Measurements from ENCODE around the gene LSM10. TPM values are rescaled to one million over a fixed set of nuclear protein-coding genes. Genes with fewer than 3 reads are reported as not detected.

Gene LSM10
- total and polyA plus RNA-seq, 9 of the 15 experiments (the other 6 are each of a cell fraction or from before 2014, with no cell fraction given): 13.2 to 146 (median 68.9) TPM

DNA sequence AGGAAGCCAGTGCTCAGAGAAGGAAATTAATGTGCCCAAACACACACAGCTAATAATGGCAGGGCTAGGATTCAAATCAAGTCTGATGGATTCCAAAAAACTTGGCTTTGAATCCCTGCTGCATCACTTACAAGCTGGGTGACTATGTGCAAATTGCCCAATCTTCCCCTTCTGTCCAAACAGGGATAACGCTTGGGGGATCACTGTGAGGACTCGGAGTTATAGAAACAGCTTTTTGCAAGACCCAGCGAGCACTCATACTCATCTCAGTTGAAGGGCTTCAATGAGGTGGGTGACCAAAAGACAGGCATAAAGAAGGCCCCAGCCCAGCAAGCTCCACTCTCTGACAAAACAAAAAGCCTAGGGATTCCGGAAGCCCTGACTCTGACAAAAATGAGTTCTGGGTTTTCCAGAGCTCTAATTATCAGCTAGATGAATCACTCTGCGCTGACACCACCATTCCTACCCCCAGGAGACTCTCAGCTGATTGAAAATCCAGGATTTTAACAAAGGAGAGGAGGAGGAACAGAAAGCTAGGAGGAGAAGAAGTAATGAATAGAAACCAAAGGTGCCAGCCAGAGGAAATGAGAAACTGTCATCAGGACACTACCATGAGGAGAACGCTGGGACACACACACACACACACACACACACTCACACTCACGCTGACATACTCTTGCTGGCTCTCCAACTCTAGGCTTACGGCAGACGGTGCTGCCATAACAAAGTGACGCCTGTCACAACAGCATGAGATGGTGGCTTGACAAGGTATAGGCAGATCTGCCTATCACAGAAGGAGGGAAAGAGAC lies 10.4 kb downstream of the LSM10 start (continued):
- TF ChIP-seq, protein P1, sequence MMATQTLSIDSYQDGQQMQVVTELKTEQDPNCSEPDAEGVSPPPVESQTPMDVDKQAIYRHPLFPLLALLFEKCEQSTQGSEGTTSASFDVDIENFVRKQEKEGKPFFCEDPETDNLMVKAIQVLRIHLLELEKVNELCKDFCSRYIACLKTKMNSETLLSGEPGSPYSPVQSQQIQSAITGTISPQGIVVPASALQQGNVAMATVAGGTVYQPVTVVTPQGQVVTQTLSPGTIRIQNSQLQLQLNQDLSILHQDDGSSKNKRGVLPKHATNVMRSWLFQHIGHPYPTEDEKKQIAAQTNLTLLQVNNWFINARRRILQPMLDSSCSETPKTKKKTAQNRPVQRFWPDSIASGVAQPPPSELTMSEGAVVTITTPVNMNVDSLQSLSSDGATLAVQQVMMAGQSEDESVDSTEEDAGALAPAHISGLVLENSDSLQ (IDR thresholded peaks at IDR 0.05): peak; percentile 71
- TF ChIP-seq, protein P2, sequence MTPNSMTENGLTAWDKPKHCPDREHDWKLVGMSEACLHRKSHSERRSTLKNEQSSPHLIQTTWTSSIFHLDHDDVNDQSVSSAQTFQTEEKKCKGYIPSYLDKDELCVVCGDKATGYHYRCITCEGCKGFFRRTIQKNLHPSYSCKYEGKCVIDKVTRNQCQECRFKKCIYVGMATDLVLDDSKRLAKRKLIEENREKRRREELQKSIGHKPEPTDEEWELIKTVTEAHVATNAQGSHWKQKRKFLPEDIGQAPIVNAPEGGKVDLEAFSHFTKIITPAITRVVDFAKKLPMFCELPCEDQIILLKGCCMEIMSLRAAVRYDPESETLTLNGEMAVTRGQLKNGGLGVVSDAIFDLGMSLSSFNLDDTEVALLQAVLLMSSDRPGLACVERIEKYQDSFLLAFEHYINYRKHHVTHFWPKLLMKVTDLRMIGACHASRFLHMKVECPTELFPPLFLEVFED (CRISPR knock-in tag; conservative IDR thresholded peaks at IDR 0.05): peak; percentile 89; the same call in 1 of the 2 replicates
- TF ChIP-seq ZBTB17 (CRISPR knock-in tag; IDR thresholded peaks at IDR 0.05) (no peak), GATAD2B (IDR thresholded peaks at IDR 0.05; ENCODE audit: borderline replicate concordance) (no peak), NCOR1 (IDR thresholded peaks at IDR 0.05) (no peak), SREBF1 (IDR thresholded peaks at IDR 0.05; ENCODE audit: borderline replicate concordance, low read depth, low read length) (0 out of 2 replicates have a peak, but pooled peaks have one; percentile 24), CCAR2 (IDR thresholded peaks at IDR 0.05; ENCODE audit: low read depth, low read length) (no peak), ZZZ3 (IDR thresholded peaks at IDR 0.05) (no peak), CHD1 (IDR thresholded peaks at IDR 0.05; ENCODE audit: low read length) (no peak), DNMT1 (IDR thresholded peaks at IDR 0.05) (no peak), GTF2A2 (tag; IDR thresholded peaks at IDR 0.05) (peak; percentile 54), ZNF124 (CRISPR knock-in tag; IDR thresholded peaks at IDR 0.05) (no peak), ZNF165 (CRISPR knock-in tag; IDR thresholded peaks at IDR 0.05; ENCODE audit: borderline replicate concordance) (peak; percentile 13; the same call in 1 of the 2 replicates), ZFPM2 (CRISPR knock-in tag; IDR thresholded peaks at IDR 0.05) (no peak)
- TF ChIP-seq, protein P3, sequence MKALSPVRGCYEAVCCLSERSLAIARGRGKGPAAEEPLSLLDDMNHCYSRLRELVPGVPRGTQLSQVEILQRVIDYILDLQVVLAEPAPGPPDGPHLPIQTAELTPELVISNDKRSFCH (CRISPR knock-in tag; IDR thresholded peaks at IDR 0.05): no peak
- TF ChIP-seq, protein P3 (tag; IDR thresholded peaks at IDR 0.05): peak; percentile 70
- TF ChIP-seq, protein P4, sequence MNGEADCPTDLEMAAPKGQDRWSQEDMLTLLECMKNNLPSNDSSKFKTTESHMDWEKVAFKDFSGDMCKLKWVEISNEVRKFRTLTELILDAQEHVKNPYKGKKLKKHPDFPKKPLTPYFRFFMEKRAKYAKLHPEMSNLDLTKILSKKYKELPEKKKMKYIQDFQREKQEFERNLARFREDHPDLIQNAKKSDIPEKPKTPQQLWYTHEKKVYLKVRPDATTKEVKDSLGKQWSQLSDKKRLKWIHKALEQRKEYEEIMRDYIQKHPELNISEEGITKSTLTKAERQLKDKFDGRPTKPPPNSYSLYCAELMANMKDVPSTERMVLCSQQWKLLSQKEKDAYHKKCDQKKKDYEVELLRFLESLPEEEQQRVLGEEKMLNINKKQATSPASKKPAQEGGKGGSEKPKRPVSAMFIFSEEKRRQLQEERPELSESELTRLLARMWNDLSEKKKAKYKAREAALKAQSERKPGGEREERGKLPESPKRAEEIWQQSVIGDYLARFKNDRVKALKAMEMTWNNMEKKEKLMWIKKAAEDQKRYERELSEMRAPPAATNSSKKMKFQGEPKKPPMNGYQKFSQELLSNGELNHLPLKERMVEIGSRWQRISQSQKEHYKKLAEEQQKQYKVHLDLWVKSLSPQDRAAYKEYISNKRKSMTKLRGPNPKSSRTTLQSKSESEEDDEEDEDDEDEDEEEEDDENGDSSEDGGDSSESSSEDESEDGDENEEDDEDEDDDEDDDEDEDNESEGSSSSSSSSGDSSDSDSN (IDR thresholded peaks at IDR 0.05; ENCODE audit: borderline replicate concordance in 1 of 2, low read depth in 2 of 2, low read length in 2 of 2): no peak
- TF ChIP-seq, protein P5, sequence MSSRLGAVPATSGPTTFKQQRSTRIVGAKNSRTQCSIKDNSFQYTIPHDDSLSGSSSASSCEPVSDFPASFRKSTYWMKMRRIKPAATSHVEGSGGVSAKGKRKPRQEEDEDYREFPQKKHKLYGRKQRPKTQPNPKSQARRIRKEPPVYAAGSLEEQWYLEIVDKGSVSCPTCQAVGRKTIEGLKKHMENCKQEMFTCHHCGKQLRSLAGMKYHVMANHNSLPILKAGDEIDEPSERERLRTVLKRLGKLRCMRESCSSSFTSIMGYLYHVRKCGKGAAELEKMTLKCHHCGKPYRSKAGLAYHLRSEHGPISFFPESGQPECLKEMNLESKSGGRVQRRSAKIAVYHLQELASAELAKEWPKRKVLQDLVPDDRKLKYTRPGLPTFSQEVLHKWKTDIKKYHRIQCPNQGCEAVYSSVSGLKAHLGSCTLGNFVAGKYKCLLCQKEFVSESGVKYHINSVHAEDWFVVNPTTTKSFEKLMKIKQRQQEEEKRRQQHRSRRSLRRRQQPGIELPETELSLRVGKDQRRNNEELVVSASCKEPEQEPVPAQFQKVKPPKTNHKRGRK (tag; IDR thresholded peaks at IDR 0.05): no peak
- TF ChIP-seq, protein P6, sequence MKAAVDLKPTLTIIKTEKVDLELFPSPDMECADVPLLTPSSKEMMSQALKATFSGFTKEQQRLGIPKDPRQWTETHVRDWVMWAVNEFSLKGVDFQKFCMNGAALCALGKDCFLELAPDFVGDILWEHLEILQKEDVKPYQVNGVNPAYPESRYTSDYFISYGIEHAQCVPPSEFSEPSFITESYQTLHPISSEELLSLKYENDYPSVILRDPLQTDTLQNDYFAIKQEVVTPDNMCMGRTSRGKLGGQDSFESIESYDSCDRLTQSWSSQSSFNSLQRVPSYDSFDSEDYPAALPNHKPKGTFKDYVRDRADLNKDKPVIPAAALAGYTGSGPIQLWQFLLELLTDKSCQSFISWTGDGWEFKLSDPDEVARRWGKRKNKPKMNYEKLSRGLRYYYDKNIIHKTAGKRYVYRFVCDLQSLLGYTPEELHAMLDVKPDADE (conservative IDR thresholded peaks at IDR 0.05; ENCODE audit: control insufficient read depth, low read depth, low read length): no peak

Measured in K562 (cell line).